NCI-H128 (cell line): ENCODE results near the gene COMMD9.

Source experiments
- DNase-seq: peaks from one replicate; lab custom pipeline; 2025; ENCODE audit not compliant: unreplicated experiment; lab: John Stamatoyannopoulos, UW

The COMMD9 gene

DNA sequence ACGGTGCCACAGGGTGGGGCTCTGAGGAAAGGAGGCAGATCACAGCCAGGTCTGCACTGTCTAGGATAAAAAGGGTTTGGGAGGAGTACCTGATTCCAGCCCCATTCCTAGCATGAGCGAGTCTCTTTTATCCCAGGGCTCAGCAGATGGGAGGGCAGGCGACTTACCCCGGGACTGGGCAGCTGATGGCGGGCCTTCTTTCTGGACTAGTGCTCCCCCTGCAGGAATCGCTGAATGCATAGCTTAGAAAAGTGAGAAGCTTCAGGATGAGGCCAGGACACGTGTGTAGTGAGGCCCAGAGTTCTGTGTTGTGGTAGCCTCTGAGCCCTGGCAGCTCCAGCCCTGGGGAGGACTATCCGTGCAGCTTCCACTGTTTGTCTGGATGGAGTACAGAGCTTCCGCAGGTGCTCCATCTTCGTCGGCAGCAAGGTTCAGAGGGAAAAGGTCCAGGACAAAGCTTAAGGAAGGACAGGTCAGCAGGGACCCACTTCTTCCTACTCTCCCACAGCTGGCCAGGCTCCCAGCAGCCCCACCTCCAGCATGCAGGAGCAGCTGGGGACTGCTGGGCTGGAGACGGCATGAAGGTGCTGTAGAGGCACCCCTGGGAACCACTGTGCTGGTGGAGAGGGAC is 30.4 kb downstream of the COMMD9 start:
- DNase-seq = no peak

DNA sequence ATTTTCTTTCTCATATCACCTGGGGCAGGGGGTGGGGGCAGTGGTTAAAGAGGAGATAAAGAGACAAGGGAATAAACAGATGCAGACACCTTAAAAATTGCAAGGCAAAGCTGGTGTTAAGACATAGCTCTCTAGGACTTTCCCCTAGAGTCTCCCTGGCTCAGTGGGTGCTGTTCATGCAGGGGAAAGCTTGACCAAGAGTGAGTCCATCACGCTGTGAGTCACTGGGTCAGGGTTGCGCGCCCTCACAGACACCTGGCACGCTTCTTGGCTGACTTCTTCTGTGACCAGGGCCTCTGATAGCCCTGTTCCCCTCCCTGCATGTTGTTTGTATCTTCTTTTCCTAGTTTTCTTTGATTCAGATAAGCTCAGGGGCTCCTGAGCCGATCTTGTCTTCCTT is 31.9 kb downstream of the COMMD9 start:
- DNase-seq = no peak

DNA sequence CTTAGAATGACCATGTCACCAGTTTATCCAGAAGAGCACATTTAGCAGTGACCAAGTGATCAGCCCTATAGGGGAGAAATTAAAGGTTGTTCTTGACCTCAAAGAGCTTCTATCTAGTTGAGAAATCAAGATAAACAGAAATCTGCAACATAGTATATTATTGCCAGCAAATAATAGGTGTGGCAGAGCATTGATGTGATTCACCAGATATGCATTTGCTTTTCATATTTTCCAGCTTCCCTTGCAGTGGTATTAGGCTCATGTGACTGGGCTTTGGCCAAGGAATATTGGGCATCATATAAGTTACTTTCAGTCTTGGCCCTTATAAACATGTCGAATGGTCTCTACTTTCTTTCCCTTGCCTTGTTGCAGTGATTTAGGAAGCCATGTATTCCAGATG is 34.5 kb downstream of the COMMD9 start:
- DNase-seq = no peak

DNA sequence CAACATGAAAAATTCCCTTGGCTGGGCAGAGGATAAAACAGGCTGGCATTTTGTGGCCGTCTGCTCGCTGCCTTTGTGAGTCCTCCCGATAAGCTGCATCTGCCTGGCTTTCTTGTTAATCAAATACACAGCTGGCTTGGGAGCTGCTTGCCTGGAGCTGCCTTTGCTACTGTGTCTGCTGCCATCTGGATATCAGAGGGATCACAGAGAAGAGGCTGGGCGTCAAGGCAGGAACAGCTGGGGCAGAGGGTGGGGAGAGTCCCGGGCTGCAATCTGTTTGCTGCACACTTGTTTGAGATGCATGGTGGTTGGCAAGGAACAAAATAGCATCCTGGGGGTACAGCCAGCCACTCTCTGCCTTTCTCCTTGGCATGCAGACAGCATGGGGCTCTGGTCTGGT is 36.0 kb downstream of the COMMD9 start:
- DNase-seq = no peak

DNA sequence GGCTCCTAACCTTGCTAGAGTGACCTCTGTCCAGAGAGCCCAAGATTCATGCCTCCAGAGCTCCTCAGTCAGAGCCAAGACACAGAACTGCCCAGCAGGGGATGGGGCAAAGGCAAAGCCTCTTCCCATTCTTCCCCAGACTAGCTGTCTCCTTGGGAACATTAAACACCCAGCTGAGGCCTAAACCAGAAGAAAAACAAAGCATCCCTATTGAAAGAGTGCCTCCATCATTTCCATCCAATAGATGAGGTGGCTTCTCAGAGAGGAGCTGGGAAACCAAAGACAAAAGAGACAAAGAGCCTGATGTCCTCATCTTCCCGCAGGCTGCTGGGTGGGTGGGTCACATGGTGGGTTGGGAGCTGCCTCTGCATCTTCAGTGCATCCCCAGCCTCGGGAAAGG is 37.4 kb downstream of the COMMD9 start:
- no peak for DNase-seq

DNA sequence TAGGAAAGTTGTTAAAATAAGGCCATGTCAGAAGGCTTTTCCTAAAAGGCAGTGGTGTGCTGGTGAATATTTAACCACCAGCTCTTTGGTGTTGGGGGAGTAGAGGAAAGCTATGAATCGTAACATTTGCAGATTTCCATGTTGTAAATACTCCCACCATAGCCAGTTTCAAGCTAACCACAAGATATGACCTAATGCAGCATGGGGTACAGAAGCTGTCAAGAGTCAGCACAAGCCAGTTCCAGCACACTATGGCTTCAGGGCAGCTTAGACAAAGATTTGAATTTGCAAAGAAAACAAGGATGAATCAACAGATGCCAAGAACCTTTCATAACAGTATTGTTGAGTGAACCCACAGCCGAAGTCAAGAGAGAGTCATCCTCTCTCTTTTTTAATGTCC is 40.0 kb downstream of the COMMD9 start:
- no peak for DNase-seq

DNA sequence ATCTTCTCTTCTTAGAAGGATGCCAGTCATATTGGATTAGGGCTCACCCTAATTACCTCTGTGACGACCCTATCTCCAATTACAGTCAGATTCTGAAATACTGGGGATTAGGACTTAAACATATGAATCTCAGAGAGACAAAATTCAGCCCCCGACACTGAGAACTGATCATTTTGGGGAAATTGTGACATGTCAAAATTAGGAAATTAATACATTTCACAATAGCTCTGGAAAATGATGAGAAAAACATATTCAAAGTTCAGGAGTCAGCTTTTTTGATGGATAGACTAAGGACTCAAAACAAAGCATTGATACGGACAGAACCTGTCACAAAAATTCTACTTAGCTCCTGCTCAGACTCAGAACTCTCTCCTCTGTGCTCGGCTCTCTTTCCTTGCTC is 40.8 kb downstream of the COMMD9 start:
- no peak for DNase-seq

DNA sequence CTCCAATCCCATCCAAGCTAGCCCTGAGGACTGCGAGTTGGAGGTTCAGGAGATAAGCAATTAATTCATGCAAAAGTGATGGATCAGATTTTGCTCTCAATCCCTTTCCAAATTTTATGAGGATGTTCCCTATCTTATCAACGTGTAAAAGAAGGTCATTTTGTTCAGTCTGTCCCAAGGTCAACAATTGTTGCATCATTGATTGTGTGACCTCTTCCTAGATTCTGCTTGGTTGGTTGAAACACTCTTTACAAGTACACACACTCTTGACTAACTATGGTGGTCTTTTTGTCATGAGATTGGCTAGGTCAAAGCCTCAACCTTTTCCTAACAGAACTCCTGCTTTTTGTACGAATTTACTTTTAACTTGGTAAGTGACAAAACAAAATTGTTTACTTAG is 41.7 kb downstream of the COMMD9 start:
- DNase-seq = no peak

DNA sequence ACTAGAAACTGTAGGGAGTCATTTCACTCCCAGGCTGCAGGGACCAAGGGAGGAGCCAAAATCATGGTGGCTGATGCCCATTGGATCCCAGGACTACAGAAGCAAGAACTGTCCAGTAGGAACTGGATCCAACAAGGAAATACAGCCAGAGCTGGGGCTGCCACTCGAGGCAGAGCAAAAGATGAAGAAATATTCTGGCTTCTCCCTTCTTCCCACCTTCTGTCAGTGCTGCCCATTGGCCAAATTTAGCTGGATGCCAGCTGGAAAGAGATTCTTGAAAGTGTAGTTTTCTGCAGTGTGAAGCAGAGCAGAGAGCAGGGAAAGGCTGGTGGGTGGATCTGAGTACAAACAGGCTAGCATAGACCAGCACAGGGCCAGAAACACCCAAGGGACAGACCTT is 45.6 kb downstream of the COMMD9 start:
- no peak for DNase-seq

DNA sequence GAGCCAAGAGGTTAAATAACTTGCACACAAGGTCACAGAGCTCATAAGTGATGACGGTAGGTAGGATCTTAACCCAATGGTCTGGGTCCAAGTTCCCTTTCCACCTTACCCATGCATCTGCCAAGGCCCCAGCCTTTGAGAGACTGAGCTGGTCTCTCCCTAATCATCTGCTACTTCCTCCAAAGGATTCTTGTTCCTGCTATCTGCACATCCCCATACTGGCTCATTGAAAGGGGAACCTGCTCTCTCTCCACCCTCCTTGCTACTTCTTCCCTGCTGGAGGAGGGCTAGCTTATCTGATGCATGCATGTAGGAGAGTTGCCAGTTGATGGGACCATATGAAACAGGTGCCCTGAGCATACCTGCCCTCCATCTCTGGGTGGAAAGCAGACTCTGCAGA is 47.7 kb downstream of the COMMD9 start:
- DNase-seq = no peak

DNA sequence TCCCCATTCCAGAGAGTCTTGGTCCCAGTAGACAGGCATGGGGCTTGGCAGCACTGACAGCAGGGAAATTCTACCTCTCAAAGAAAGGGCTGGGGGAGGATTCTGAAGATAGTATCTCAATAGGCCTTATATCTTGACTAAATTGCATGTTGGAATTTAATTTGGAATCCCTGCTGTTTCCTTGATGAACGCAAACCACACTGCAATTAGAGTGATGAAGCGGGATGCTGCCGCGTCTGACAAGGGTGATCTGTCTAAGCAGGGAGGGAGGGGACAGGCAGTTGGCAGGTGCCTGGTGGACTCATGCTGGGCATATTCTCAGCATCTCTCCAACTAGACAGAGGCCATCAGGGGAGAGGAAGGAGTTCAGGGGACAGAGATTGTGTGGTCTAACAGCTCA is 48.4 kb downstream of the COMMD9 start:
- DNase-seq = no peak

DNA sequence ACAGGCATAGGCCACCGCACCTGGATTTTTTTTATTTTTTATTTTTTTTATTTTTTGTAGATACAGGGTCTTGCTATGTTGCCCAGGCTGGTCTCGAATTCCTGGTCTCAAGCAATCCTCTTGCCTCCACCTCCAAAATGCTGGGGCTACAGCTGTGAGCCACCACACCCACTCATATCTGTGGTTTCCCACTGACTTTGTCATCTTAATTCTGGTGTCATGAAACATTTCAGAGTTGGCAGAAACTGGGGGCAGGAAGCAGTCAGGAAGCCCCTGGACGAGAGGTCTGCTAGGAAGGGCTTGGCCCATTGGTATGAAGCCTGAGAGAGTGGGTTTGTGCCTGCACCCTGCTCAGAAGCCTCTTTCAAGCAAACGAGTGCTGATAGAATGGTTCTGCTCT is 49.1 kb downstream of the COMMD9 start:
- DNase-seq = no peak

DNA sequence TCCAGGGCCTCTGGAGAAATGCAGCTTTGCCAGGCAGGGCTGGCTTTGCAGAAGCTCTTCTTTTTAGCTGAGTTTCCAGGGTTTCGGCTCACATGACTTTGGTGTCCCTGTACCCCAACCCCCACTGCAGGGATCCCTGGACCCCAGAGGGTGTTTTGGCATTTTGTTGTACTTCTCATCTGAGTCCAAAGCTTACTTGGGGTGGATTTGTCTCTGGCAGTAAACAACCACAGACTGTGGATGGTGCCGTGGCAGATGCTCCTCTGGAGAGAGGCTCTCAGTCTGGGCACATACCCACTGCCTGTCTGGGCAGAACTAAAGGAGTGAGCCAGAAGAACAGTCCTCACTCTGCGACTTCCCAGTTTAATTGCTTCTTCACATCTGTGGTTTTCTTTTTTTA is 49.6 kb downstream of the COMMD9 start:
- no peak for DNase-seq

DNA sequence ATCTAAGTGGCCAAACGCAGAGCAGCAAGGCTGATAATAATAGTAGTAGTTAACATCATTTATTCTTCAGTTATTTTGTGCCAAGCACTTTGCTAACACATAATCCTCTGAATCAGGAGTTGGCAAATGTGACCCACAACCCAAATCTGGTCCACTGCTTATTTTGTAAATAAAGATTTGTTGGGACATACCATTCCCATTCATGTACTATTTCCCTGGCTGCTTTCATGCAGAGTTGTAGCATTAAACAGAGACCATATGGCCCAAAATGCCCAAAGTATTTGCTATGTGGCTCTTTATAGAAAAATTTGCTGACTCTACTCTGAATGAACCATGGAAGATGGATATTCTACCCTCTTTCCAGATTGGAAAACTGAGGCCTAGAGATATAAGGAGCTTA is 50.3 kb downstream of the COMMD9 start:
- DNase-seq = no peak

DNA sequence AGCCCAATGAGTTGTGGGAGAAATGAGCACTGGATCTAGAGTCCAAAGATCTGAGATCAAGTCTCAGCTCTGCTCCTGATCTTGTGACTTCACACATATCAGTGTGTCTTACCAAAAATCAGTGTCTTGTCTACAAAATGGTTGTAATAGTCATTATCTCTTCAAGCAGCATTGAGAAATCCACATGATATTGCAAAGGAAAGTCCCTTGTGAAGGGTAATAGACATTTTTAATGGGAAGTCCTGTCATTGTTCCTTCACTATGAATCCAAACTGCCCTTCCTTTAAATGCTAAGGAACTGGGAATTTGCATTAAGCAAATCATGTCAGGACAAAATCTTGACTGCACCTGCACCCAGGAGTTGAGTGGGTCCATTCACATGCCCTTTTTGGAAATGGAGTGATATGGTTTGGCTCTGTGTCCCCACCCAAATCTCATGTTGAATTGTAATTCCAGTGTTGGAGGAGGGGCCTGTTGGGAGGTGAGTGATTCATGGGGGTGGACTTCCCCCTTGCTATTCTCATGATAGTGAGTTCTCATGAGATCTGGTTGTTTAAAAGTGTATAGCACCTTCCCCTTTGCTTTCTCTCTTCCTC is 51.1 kb downstream of the COMMD9 start:
- no peak for DNase-seq

DNA sequence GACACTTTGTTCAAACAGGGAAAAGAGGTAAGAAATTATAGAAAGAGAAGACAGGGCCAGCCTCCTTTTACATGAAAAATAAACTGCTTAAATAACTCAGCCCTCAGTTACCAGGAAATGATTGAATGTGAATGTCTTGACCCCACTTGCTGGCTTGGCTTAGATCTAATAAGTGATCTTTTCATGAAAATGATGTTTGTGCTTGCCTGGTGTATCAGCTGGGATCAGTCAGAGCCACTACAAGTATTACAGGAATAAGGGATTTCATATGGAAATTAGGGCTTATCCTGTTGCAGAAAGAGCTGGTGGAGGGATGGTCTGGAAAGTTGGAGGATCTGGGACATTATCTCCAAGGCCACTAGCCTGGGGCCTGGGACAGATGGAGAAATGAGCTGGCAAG is 51.8 kb downstream of the COMMD9 start:
- DNase-seq = no peak

DNA sequence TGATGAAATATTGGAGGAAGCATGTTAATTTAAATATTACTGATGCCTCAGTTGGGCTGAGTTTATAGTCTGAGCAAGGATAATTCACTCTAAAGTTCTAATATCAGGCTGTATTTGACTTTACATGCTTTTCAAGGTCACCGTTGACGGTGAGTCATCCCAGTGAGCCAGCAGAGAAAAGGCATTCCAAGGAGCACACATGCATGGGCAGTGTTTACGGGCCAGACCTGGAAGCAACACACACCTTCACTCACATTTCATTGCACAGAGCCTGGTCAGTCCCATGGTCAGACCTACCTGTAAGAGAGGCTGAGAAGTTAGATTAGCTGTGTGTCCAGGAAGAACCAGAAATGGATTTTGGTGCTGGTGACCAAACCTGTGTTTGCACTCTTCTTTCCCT is 53.5 kb downstream of the COMMD9 start:
- no peak for DNase-seq

DNA sequence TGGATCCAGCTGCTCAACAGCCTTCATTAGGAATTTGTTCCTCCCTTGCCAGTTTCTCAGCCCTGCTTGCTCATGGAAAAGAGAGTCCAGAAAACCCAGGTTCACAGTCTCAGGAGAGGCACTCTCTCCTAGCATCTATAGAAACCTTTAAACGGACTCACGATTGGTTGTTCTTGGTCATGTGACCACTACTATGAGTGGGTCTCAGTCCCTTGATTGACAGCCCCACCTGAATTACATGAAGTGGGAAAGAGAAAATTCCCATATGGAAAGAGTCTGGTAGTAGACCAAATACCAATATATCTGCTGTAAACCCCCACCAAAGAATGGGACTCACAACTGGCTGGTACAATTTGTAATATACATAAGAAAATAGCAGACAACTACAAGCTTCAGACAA is 54.4 kb downstream of the COMMD9 start:
- DNase-seq = no peak

DNA sequence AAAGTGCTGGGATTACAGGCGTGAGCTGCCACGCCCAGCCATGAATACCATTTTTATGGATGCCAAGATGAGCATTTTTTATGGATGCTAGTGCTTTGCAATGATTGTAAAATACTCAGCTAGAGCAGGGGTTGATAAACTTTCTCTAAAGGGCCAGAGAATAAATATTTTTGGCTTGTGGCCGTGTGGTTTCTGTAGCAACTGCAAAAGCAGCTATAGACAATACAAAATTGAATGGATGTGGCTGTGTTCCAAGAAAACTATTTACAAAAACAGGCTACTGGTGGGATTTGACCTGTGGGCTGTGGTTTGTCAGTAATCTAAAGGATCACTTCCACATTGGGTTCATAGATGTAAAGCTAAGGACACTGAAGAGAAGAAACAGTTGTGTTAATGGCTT is 56.0 kb downstream of the COMMD9 start:
- no peak for DNase-seq

DNA sequence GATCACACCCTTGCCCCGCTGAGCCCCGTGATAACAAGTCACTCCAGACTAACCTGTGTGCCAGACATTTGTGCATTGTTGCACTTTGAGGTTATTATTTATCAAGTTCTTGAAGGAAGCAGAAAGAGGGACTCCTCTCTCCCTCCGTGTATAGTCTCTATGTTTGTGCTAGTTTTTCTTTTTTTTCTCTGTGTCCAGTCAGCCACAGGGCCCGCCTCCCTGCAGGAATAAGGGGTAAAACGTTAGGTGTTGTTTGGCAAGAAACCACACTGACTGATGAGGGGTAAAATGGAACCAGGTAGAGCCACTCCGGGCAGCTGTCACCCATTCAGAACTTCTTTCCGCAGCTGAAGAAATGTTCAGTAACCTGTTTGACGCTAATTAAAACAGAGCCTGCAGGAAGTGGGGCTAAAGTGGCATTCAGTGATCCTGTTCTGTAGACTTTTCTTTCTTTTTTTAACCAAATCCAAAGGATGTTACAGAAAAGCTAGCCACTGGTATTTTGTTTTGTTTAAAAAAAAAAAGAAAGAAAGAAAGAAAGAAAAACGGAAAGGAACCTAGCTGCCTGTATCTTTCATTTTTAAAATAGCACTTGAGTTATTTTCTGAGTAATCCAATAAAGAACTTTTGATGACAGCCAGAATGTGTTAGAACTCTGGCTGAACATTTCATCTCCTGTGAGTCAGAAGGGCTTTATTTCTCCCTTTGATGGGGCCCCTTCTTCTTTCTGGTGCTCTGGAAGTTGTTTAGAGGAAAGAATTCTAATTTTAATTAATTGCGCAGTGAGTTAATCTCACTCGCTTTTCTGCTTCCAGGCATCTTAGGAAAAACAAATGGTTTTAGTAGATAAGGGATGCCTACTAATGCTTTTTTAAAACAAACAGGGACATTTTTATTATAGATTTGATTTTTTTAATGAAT is 58.2 kb downstream of the COMMD9 start:
- DNase-seq = no peak

DNA sequence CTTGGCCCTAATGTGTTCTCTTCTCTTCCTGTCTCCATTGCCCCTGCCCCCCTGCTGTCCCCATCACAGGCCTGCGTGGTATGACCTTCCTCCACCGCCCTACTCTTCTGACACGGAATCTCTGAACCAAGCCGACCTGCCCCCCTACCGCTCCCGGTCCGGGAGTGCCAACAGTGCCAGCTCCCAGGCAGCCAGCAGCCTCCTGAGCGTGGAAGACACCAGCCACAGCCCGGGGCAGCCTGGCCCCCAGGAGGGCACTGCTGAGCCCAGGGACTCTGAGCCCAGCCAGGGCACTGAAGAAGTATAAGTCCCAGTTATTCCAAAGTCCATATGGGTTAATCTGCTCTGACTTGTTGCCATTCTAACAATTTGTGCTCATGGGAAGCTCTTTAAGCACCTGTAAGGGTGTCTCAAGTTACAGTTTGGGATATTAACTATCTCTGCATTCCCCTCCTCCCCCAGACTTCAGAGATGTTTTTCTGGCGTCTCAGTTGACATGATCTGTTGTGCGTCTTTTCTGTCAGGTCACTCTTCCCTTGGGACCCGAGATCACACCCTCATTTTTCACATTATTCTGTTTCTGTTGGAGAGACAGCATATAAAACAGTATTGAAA is 60.0 kb downstream of the COMMD9 start:
- no peak for DNase-seq

DNA sequence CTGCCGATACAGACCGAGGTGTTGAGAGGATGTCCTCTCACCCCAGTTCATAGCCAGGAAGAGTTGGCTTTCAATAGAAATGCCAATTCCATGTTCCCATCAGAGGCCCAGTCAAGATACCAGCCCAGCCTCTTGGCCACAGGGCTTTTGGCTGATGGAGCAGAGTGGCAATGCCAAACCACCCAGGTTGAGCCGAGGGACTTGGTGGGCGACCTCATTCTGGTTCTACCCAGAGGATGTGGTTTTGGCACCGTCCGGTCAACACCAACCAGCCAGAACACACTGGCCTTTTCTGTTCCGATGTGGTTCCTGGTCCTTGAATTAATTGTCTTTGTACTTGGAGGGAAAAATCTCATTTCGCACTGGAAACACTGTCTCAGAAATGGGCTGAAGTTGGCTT is 60.5 kb downstream of the COMMD9 start:
- no peak for DNase-seq
